ENCODE data around the gene SPTB.
A peak's percentile ranks its signal among the peaks of the same experiment; 100 is the strongest.

SPTB gene

DNA sequence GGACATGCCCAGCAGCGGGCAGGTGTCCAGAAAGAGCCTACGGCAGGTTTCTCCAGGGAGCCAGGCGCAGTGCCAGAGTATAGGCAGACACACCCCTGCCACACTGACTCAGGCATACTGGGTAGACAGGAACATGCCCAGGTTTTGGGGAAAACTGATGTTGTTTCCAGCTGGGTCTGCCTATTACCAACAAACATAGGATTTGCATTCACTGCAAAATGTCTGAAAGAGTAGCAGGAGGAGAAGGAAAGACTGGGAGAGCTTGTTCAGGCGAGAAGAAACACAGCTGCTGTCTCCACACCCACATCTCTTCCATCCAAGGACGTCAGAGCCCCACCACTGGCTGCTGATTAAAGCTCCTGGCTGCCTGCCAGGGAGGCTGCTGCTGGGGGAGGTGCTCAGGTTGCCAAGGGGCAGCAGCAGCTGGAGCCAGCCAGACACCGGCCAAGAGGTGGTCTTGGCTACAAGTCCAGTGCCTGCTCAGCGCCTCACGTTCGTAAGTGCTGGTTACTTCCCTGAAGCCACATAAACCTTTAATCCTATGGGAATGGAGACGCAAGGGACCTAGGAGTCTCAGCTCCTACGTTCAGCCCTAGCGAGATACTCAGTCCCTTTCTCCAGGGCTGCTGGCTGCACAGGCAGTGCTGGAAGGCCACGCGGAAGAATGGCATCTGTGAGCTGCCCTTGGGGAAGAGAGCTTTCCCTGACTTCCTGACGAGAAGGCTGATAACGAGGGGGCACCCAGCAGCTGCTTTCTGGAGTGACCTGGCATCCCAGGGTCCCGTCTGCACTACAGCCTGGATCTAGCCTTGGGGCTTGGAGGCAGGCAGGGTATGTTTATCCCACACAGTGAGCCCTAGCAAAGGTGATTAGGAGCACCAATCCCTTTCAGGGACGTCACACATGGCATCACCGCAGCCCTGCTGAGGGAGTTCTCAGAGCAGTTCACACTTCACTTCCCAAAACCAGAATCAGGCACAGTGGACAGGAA is 117.4 kb downstream of the SPTB start:
- TF ChIP-seq, protein P1, sequence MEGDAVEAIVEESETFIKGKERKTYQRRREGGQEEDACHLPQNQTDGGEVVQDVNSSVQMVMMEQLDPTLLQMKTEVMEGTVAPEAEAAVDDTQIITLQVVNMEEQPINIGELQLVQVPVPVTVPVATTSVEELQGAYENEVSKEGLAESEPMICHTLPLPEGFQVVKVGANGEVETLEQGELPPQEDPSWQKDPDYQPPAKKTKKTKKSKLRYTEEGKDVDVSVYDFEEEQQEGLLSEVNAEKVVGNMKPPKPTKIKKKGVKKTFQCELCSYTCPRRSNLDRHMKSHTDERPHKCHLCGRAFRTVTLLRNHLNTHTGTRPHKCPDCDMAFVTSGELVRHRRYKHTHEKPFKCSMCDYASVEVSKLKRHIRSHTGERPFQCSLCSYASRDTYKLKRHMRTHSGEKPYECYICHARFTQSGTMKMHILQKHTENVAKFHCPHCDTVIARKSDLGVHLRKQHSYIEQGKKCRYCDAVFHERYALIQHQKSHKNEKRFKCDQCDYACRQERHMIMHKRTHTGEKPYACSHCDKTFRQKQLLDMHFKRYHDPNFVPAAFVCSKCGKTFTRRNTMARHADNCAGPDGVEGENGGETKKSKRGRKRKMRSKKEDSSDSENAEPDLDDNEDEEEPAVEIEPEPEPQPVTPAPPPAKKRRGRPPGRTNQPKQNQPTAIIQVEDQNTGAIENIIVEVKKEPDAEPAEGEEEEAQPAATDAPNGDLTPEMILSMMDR (IDR thresholded peaks at IDR 0.05; ENCODE audit: control insufficient read depth, insufficient read depth, low read depth, low read length, missing control alignments): no peak
- DNase-seq (ENCODE audit: low read depth): peak; percentile 46
- no peak overlapping the region for H3K4me3 ChIP-seq (ENCODE audit: control insufficient read depth, low read depth, low read length)

DNA sequence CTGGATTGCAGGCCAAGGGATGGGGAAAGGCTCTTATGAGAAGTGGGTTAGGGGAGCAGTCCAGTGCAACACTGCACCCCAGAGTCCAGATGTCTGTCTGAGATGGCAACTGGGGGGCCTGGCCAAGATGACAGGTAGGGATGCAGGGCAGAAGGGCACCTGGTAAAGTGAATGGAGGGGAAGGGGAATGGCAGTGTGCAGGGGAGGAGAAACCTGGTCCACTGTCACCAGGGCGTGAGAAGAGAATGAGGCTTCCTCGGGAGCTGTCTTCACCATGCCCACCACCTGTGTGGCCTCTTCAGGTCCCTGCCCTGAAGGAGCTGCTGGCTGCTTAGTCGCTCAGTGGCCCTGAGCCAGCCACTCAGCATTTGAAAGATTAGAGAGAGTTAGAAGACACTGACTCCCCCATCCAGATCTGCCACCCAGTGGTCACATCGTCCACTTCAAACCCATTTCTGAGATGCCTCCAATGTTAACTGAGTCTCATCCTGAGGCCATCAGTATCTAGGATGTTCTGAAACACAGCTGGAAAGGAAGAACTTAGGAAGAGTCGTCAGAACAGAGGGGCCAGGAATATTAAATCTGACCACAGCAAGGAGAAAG is 118.2 kb downstream of the SPTB start:
- TF ChIP-seq, protein P1 (IDR thresholded peaks at IDR 0.05; ENCODE audit: control insufficient read depth, insufficient read depth, low read depth, low read length, missing control alignments): peak; percentile 13
- no peak for DNase-seq (ENCODE audit: low read depth)
- H3K4me3 ChIP-seq (ENCODE audit: control insufficient read depth, low read depth, low read length): no peak overlapping the region

DNA sequence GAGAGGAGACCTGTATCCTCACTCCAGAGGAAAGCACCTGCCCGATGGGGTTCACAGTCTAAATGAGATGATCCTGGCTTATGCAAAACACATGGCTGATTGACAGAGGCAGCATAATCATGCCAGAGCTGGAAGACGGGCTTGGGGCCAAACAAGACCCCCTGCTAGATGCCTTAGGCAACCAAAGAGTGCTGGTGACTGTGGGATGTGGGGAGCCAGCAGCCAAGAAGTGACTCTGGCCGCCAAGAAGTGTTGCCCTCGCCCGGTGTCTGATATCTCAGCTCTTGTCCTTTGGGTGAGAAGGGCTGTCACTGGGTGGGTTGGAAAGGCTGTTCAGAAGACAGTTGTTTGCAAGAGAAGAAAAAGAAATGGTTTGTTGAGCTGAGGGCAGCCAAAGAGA is 118.8 kb downstream of the SPTB start:
- no peak overlapping the region for H3K4me3 ChIP-seq (ENCODE audit: control insufficient read depth, low read depth, low read length)
- DNase-seq (ENCODE audit: low read depth): no peak
- TF ChIP-seq, protein P1 (IDR thresholded peaks at IDR 0.05; ENCODE audit: control insufficient read depth, insufficient read depth, low read depth, low read length, missing control alignments): no peak

DNA sequence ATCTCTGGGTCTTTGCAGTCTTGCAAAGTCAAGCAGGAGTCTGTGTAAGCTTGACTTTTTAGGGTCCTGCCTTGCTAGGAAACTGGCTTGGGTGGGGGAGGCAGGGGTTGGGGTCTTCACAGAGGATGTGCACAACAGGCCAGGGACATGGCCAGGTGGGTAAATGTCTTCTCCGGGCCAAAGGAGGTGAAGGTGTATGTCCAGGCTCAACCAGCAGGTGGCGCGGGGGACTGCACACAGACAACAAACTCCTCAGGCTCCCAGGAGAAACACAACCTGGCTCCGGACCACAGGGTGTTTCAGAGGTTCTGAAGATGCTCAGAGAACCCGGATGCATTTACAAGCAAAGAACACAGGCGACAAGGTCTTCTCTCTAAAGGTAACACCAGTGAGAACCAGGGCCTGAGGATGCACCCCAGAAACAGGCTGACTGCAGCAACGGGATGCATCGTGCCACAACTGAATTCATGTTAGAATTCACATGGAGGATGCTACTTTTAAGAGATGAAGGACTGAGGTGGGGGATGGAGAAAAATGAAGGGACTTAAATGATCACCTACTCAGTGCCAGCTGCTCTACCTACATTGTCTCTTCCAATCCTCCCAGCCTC is 119.5 kb downstream of the SPTB start:
- no peak for DNase-seq (ENCODE audit: low read depth)
- TF ChIP-seq, protein P1 (IDR thresholded peaks at IDR 0.05; ENCODE audit: control insufficient read depth, insufficient read depth, low read depth, low read length, missing control alignments): peak; percentile 74
- H3K4me3 ChIP-seq (ENCODE audit: control insufficient read depth, low read depth, low read length): no peak overlapping the region

DNA sequence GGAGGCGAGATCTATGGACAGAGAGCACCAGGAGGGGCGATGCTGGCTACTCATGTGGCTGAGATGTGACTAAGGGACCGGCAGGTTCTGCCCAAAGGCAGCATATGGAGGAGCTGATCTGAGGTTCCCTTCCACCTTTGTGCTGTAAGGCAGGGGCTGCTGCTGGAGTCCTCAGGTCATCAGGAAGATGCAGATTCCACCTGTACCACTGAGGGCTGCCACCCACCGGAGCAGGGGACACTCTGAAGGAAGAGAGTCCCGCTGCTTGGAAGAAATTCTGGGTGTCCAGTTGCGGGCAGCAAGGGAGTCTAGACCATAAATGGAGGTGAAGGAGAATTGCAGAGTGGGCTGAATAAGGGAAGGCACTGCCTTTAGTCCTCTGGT is 120.2 kb downstream of the SPTB start:
- TF ChIP-seq, protein P1 (IDR thresholded peaks at IDR 0.05; ENCODE audit: control insufficient read depth, insufficient read depth, low read depth, low read length, missing control alignments): no peak
- no peak overlapping the region for H3K4me3 ChIP-seq (ENCODE audit: control insufficient read depth, low read depth, low read length)
- DNase-seq (ENCODE audit: low read depth): no peak

DNA sequence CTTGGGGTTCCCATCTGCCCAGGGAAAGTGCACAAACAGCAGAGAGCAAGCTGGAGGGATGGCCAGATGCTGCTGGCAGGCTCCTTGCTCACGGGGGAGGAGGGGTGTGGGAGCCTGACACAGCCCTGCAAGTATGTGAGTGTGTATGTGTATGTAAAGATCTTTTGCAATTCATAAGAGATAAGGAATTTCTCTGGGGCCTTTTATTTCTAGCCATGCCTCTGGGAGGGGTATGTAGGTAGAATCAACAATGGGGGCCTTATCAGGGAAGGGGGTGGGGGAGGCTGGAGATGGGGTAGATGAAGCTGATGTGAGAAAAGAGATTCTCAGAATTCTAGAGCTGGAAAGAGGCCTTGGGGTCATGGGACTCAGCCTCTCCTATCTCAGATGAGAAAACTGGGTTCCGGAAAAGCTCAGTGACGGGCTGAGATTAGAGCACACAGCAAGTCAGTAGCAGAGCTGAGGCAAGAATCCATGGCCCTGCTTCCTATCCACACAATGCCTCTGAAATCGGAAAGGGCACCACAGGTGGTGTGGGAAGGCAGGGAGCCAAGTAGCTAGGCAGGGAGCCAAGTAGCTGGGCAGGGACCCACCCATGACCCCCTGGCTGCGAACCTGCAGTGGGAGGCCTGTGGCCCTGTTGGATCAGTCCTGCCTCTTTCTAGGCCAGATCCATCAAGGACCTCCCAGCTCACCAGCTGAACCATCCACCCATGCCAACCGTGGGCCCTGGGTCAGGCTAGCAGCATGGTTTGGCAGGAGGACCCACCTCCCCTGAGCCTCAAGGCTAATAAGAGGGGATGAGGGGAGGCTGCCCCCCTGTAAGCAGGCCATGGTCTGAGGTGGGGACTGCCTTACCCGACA is 120.8 kb downstream of the SPTB start:
- peak; percentile 81 for DNase-seq (ENCODE audit: low read depth)
- TF ChIP-seq, protein P1 (IDR thresholded peaks at IDR 0.05; ENCODE audit: control insufficient read depth, insufficient read depth, low read depth, low read length, missing control alignments): no peak
- no peak overlapping the region for H3K4me3 ChIP-seq (ENCODE audit: control insufficient read depth, low read depth, low read length)
